GM12878 (cell line): ENCODE data around the gene ETV6. TPM values are rescaled to one million over a fixed set of nuclear protein-coding genes. Genes with fewer than 3 reads are reported as not detected.
A peak's percentile ranks its signal among the peaks of the same experiment; 100 is the strongest.

Experiments
- ATAC-seq: fragments of 200-7000 bp; cut with Tn5 transposase; 3 replicates; pipeline ENCODE4 v1.9.1; 2020; ENCODE audit warnings: mild to moderate bottlenecking, moderate library complexity
- BruUV-seq: library from RNA; stranded (reverse); fragments of 400-500 nt; replicated peaks from 2 replicates; lab custom pipeline; 2021; lab: Mats Ljungman, UMichigan
- CTCF ChIA-PET: fragments of 300-600 bp; sonication (Branson Sonifier 250); formaldehyde crosslinking; extraction: SDS; loops from one replicate; lab custom pipeline; 2021; ENCODE audit warnings: inconsistent platforms; lab: Yijun Ruan, JAX
- POLR2A ChIA-PET: fragments of 350-600 bp; formaldehyde crosslinking; extraction: SDS; loops from one replicate; lab custom pipeline; 2021; ENCODE audit warnings: inconsistent platforms; lab: Charles Lee
- RAD21 ChIA-PET: fragments of 300-600 bp; sonication (Branson Sonifier 250); formaldehyde crosslinking; loops from one replicate; lab custom pipeline; 2023; ENCODE audit warnings: antibody characterized with exemption; ENCODE audit not compliant: unreplicated experiment; lab: Charles Lee
- SMC1A ChIA-PET: fragments of 300-600 bp; sonication (Branson Sonifier 250); formaldehyde crosslinking; loops from one replicate; lab custom pipeline; 2023; ENCODE audit not compliant: unreplicated experiment, uncharacterized antibody; lab: Charles Lee
- DNase-seq: peaks from one replicate; pipeline ENCODE4 v3.0.0-alpha.2; 2011; ENCODE audit warnings: low read depth, low spot score
- FAIRE-seq: peaks from 3 replicates; lab custom pipeline; 2011; peaks lifted over from hg19 to GRCh38; lab: Jason Lieb, UNC
- H2AFZ ChIP-seq: 2 replicates; pipeline ENCODE4 v1.6.0; 2011; ENCODE audit warnings: low read depth, low read length, control low read depth; ENCODE audit not compliant: control insufficient read depth
- H3K27ac ChIP-seq: 2 replicates; pipeline ENCODE4 v1.5.1; 2011; ENCODE audit warnings: control low read depth; ENCODE audit not compliant: control insufficient read depth, insufficient read depth
- H3K27me3 ChIP-seq, 2 experiments: replicated peaks in 1 of 2; 2 replicates each; pipeline versions ENCODE4 v1.6.0 to v1.6.1; 2011; ENCODE audit warnings: low read length in 1 of 2; ENCODE audit not compliant: control insufficient read depth in 2 of 2, insufficient read depth in 2 of 2
- H3K36me3 ChIP-seq, 2 experiments: 2 replicates each; pipeline ENCODE4 v1.5.1; 2011; ENCODE audit warnings: low read length in 1 of 2; ENCODE audit not compliant: control insufficient read depth in 2 of 2, insufficient read depth in 2 of 2
- H3K4me1 ChIP-seq: 2 replicates; pipeline ENCODE4 v1.6.1; 2011; ENCODE audit warnings: mild to moderate bottlenecking, low read length, moderate library complexity, mixed read lengths; ENCODE audit not compliant: control insufficient read depth, insufficient read depth
- H3K4me2 ChIP-seq: 2 replicates; pipeline ENCODE4 v1.6.0; 2011; ENCODE audit warnings: control low read depth; ENCODE audit not compliant: control insufficient read depth, insufficient read depth
- H3K4me3 ChIP-seq: fragments of 200-600 bp; sonication (generic); 2 replicates; pipeline ENCODE4 v1.5.1; 2016
- H3K79me2 ChIP-seq: 2 replicates; pipeline ENCODE4 v1.6.0; 2011; ENCODE audit warnings: low read length; ENCODE audit not compliant: control insufficient read depth, insufficient read depth
- H3K9ac ChIP-seq: 2 replicates; pipeline ENCODE4 v1.8.0; 2011; ENCODE audit warnings: low read length, control low read depth, mixed read lengths; ENCODE audit not compliant: control insufficient read depth, insufficient read depth
- H3K9me3 ChIP-seq: replicated peaks from 3 replicates; pipeline ENCODE4 v1.5.1; 2011; ENCODE audit warnings: mild to moderate bottlenecking, low read length; ENCODE audit not compliant: control insufficient read depth, insufficient read depth
- H4K20me1 ChIP-seq: 2 replicates; pipeline ENCODE4 v1.6.0; 2011; ENCODE audit not compliant: control insufficient read depth, insufficient read depth
- ASH2L ChIP-seq: fragments of 300-600, 200-600 bp; sonication (generic); IDR thresholded peaks from 2 replicates; pipeline ENCODE4 v1.6.1; 2017; ENCODE audit warnings: low read depth, mild to moderate bottlenecking, borderline replicate concordance
- BCL11A ChIP-seq: IDR thresholded peaks from 2 replicates; pipeline ENCODE4 v1.6.1; 2011; ENCODE audit warnings: low read depth, low read length
- ETV6 ChIP-seq, 2 experiments: fragments of 450-650 bp in 1 of 2; IDR thresholded peaks in 1 of 2; conservative IDR thresholded peaks in 1 of 2; 2 replicates each; pipeline ENCODE4 v1.6.1; 2014; ENCODE audit warnings: antibody characterized with exemption in 1 of 2, borderline replicate concordance in 1 of 2, low read depth in 1 of 2, mild to moderate bottlenecking in 1 of 2, moderate library complexity in 1 of 2
- SMAD1 ChIP-seq: fragments of 450-650 bp; IDR thresholded peaks from 2 replicates; pipeline ENCODE4 v1.6.1; 2018; ENCODE audit warnings: mild to moderate bottlenecking, low read depth; ENCODE audit not compliant: partially characterized antibody
- YBX1 ChIP-seq: fragments of 450-650 bp; IDR thresholded peaks from 2 replicates; pipeline ENCODE4 v1.6.1; 2016; ENCODE audit warnings: antibody characterized with exemption
- ZNF217 ChIP-seq: fragments of 450-650 bp; IDR thresholded peaks from 2 replicates; pipeline ENCODE4 v1.6.1; 2017; ENCODE audit warnings: antibody characterized with exemption, mild to moderate bottlenecking
- WGBS: methylation state at CpG from one replicate; pipeline ENCODE4 v1.1.6; 2016; ENCODE audit warnings: low lambda C conversion rate; ENCODE audit not compliant: insufficient replicate concordance, insufficient coverage; ENCODE audit errors: missing lambda C conversion rate; 5-methylcytosine and 5-hydroxymethylcytosine counted together
- in situ Hi-C: fragments of 300-500 bp; cut with MboI; formaldehyde crosslinking; loops from 9 replicates; pipeline ENCODE4 v1.14.3; 2018; ENCODE audit warnings: mixed read lengths
- intact Hi-C: fragments of 100-400 bp; cut with micrococcal nuclease; formaldehyde crosslinking; loops from one replicate; pipeline ENCODE4 v1.14.2; 2022; ENCODE audit not compliant: unreplicated experiment
- polyA plus RNA-seq, 11 experiments: library from polyadenylated mRNA; depleted of rRNA in 4 of 11; unstranded in 6 of 11; stranded (reverse) in 5 of 11; fragments of >200 nt; fragmentation: Nextera tagmentation in 4 of 11; fragmentation: Illumina TruSeq in 1 of 11; extraction: Ambion mirVana in 4 of 11; extraction: Trizol in 1 of 11; gene quantifications; 1 replicate in 1 of 11; 2 replicates in 10 of 11; pipeline versions ENCODE4 v1.2.1 to v1.2.3, GENCODE V29; 2011 to 2016; ENCODE audit warnings: inconsistent platforms in 2 of 11, missing spikeins in 2 of 11, low read depth in 1 of 11
- total RNA-seq, 4 experiments: library from RNA; depleted of rRNA in 3 of 4; stranded (reverse); fragments of >200 nt in 3 of 4; fragmentation: Illumina TruSeq in 1 of 4; extraction: Trizol in 1 of 4; gene quantifications; 2 replicates each; pipeline versions ENCODE4 v1.2.1 to v1.2.3, GENCODE V29; 2013 to 2021
- TF ChIP-seq, protein P1 (sequence below), 3 experiments: IDR thresholded peaks in 2 of 3; conservative IDR thresholded peaks in 1 of 3; 2 replicates each; pipeline ENCODE4 v1.5.1; 2011; ENCODE audit warnings: low read depth in 3 of 3, low read length in 3 of 3, mild to moderate bottlenecking in 3 of 3, control low read depth in 2 of 3, moderate library complexity in 2 of 3, inconsistent platforms in 1 of 3, mixed read lengths in 1 of 3; ENCODE audit not compliant: control insufficient read depth in 2 of 3, insufficient read depth in 1 of 3; ENCODE audit errors: extremely low read depth in 1 of 3

The ETV6 gene
- total and polyA plus RNA-seq, 10 of the 15 experiments (the other 5 are each of a cell fraction or from before 2014, with no cell fraction given), result 6.6 to 74.8 (median 24.6) TPM

DNA sequence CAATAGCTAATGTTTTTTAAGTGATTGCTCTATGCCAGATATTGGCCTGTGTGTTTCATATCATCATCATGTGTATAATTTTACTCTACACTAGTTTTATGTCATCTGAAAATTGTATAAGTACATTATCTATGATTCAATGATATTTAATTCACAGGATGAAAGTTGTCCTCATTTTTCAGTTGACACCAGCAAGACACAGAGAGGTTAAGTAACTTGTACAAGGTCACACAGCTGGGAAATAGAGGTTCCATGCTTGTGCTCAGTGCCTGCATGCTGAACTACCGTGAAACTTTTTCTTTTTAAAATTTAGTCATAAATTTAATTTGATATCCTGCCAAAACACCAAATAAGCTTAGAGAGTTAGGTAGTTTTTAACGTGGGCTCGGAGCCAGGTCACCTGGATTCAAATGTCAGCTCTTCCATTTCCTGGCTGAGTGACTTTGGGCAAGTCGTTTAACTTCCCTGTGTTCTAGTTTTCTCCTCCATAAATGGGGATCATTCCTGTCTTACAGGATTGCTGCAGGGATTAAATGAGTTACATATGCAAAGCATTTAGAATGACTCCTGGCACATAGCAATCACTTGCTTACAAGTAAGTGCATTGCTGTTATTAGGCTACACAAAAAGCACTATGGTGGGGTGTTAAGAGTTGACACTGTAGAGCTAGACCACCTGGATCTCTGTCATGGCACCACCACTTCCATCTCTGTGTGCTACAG is 183.9 kb downstream of the ETV6 start:
- Histone ChIP-seq H3K9me3 (no peaks in the 10 kb centered on the region; the same call in 2 of the 3 replicates), H3K4me1 (peaks cover 83% of the 10 kb centered on the region), H2AFZ (no peak overlapping the region), H3K27ac (peak overlapping the region; percentile 97), H3K4me2 (0 out of 2 replicates have a peak overlapping the region, but pooled peaks have one; percentile 34), H3K27me3 (no peaks in the 10 kb centered on the region), H3K36me3 (peaks cover 11% of the 10 kb centered on the region in 2 experiments), H3K4me3 (no peak overlapping the region), H3K79me2 (peaks cover 68% of the 10 kb centered on the region), H3K9ac (no peak overlapping the region), H4K20me1 (no peaks in the 10 kb centered on the region)
- 90% methylated on average over 4 of the region's 4 CpGs for WGBS
- BruUV-seq, result no TSS peak
- TF ChIP-seq, protein P1, sequence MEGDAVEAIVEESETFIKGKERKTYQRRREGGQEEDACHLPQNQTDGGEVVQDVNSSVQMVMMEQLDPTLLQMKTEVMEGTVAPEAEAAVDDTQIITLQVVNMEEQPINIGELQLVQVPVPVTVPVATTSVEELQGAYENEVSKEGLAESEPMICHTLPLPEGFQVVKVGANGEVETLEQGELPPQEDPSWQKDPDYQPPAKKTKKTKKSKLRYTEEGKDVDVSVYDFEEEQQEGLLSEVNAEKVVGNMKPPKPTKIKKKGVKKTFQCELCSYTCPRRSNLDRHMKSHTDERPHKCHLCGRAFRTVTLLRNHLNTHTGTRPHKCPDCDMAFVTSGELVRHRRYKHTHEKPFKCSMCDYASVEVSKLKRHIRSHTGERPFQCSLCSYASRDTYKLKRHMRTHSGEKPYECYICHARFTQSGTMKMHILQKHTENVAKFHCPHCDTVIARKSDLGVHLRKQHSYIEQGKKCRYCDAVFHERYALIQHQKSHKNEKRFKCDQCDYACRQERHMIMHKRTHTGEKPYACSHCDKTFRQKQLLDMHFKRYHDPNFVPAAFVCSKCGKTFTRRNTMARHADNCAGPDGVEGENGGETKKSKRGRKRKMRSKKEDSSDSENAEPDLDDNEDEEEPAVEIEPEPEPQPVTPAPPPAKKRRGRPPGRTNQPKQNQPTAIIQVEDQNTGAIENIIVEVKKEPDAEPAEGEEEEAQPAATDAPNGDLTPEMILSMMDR (IDR thresholded peaks at IDR 0.05 in 2 of 3, conservative IDR thresholded peaks at IDR 0.05 in 1 of 3; ENCODE audit: control insufficient read depth in 2 of 3, extremely low read depth in 1 of 3, insufficient read depth in 1 of 3, low read depth in 3 of 3, low read length in 3 of 3), result no peak
- TF ChIP-seq ZNF217, result peak; percentile 62; the same call in 1 of the 2 replicates
- TF ChIP-seq ASH2L, result no peak
- TF ChIP-seq ETV6 (conservative IDR thresholded peaks at IDR 0.05 in 1 of 2, IDR thresholded peaks at IDR 0.05 in 1 of 2; ENCODE audit: borderline replicate concordance in 1 of 2, low read depth in 1 of 2), result 0 out of 4 replicates have a peak, but pooled peaks of 1 of the 2 experiments have one; percentile 9
- TF ChIP-seq SMAD1, result no peak
- no peak for TF ChIP-seq BCL11A
- TF ChIP-seq YBX1, result no peak
- intact Hi-C loops, result no loop called here
- in situ Hi-C loops, result loop anchor here (5.0 kb wide), 1 partner anchor 181 kb away; no protein-coding TSS in a partner anchor
- ATAC-seq (no peak), DNase-seq (no peak), FAIRE-seq (no peak)
- POLR2A ChIA-PET, result interaction anchor here (0.8 to 4.1 kb wide), 11 partner anchors 8 to 277 kb away, joined by 3 to 24 read pairs (median 4); no protein-coding TSS in a partner anchor
- CTCF ChIA-PET, result interaction anchor here (0.7 to 6.0 kb wide), 10 partner anchors 16 to 199 kb away, joined by 3 to 35 read pairs (median 4); no protein-coding TSS in a partner anchor
- RAD21 ChIA-PET, result interaction anchor here (0.6 to 9.5 kb wide), 22 partner anchors 11 to 867 kb away, joined by 3 to 86 read pairs (median 4); no protein-coding TSS in a partner anchor
- SMC1A ChIA-PET, result interaction anchor here (0.6 to 9.8 kb wide), 24 partner anchors 9 to 279 kb away, joined by 3 to 140 read pairs (median 6); no protein-coding TSS in a partner anchor
